ENCODE data around the gene CCDC32. TPM values are rescaled to one million over a fixed set of nuclear protein-coding genes. Genes with fewer than 3 reads are reported as not detected.

The CCDC32 gene
- total and polyA plus RNA-seq, 2 of the 13 experiments (the other 11 are each of a cell fraction or from before 2014, with no cell fraction given), result 10.8 to 23.2 TPM

DNA sequence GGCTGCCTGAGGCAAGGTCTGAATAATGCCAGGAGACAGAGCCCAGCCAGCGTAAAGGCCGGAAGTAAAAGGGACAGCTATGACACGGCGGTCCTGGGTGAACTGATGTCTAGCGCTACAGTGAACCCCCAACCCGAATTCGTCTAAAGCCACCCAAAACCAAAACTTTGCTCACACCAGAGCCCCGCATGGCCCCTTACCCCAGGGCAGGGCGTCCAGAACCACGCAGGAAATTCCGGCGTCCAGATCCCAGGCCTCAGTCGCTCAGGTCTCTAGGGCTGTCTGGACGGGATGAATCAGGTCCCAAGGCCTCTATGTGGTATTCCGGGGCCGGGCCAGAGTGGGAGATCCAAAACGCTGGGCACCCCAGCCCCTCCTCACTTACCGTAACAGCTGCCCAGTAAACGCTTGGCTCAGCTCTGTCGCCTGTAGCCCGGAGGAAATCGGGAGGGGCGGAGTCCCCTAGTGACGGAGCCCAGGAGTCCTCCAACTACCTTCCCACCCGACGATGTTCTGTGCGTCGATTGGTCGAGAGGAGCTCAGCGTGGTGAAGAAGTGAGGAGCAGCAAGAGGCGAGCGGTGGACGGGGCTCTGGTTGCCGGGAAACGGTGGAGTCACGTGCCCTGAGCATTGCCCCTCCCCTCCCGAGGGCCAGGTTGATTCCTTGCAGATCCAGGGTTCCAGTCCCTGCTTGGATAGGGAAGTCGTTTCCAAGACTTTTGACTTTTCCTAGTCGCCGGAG lies at the start of gene CCDC32 (continued):
- no peak for TF ChIP-seq FOXA3 (CRISPR knock-in tag; IDR thresholded peaks at IDR 0.05)
- TF ChIP-seq PAWR (CRISPR knock-in tag; IDR thresholded peaks at IDR 0.05; ENCODE audit: borderline replicate concordance), result no peak
- TF ChIP-seq GZF1 (CRISPR knock-in tag; IDR thresholded peaks at IDR 0.05), result no peak
- no peak for TF ChIP-seq SKI (IDR thresholded peaks at IDR 0.05; ENCODE audit: partially characterized antibody)
- TF ChIP-seq KLF9 (CRISPR knock-in tag; IDR thresholded peaks at IDR 0.05; ENCODE audit: low read depth), result no peak
- TF ChIP-seq PCBP1 (IDR thresholded peaks at IDR 0.05; ENCODE audit: borderline replicate concordance, low read depth, low read length), result 0 out of 2 replicates have a peak, but pooled peaks have one; percentile 39
- TF ChIP-seq, protein P1, sequence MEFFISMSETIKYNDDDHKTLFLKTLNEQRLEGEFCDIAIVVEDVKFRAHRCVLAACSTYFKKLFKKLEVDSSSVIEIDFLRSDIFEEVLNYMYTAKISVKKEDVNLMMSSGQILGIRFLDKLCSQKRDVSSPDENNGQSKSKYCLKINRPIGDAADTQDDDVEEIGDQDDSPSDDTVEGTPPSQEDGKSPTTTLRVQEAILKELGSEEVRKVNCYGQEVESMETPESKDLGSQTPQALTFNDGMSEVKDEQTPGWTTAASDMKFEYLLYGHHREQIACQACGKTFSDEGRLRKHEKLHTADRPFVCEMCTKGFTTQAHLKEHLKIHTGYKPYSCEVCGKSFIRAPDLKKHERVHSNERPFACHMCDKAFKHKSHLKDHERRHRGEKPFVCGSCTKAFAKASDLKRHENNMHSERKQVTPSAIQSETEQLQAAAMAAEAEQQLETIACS (CRISPR knock-in tag; IDR thresholded peaks at IDR 0.05), result no peak
- TF ChIP-seq, protein P2, sequence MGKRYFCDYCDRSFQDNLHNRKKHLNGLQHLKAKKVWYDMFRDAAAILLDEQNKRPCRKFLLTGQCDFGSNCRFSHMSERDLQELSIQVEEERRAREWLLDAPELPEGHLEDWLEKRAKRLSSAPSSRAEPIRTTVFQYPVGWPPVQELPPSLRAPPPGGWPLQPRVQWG (CRISPR knock-in tag; IDR thresholded peaks at IDR 0.05; ENCODE audit: borderline replicate concordance, low read depth), result no peak
- TF ChIP-seq CREB1 (IDR thresholded peaks at IDR 0.05), result peak; percentile 76
- TF ChIP-seq CREB1 (CRISPR knock-in tag; IDR thresholded peaks at IDR 0.05), result peak; percentile 89
- TF ChIP-seq, protein P3, sequence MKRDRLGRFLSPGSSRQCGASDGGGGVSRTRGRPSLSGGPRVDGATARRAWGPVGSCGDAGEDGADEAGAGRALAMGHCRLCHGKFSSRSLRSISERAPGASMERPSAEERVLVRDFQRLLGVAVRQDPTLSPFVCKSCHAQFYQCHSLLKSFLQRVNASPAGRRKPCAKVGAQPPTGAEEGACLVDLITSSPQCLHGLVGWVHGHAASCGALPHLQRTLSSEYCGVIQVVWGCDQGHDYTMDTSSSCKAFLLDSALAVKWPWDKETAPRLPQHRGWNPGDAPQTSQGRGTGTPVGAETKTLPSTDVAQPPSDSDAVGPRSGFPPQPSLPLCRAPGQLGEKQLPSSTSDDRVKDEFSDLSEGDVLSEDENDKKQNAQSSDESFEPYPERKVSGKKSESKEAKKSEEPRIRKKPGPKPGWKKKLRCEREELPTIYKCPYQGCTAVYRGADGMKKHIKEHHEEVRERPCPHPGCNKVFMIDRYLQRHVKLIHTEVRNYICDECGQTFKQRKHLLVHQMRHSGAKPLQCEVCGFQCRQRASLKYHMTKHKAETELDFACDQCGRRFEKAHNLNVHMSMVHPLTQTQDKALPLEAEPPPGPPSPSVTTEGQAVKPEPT (CRISPR knock-in tag; IDR thresholded peaks at IDR 0.05; ENCODE audit: low read depth), result 0 out of 2 replicates have a peak, but pooled peaks have one; percentile 33
- no peak for TF ChIP-seq ZNF251 (CRISPR knock-in tag; IDR thresholded peaks at IDR 0.05)
- TF ChIP-seq, protein P4, sequence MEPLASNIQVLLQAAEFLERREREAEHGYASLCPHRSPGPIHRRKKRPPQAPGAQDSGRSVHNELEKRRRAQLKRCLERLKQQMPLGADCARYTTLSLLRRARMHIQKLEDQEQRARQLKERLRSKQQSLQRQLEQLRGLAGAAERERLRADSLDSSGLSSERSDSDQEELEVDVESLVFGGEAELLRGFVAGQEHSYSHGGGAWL (CRISPR knock-in tag; IDR thresholded peaks at IDR 0.05), result 0 out of 2 replicates have a peak, but pooled peaks have one; percentile 33
- TF ChIP-seq ETV5 (CRISPR knock-in tag; IDR thresholded peaks at IDR 0.05; ENCODE audit: borderline replicate concordance), result peak; percentile 53
- 0 out of 2 replicates have a peak, but pooled peaks have one; percentile 20 for TF ChIP-seq ZSCAN21 (CRISPR knock-in tag; IDR thresholded peaks at IDR 0.05; ENCODE audit: borderline replicate concordance)
- no peak for TF ChIP-seq ZFAT (CRISPR knock-in tag; conservative IDR thresholded peaks at IDR 0.05)
- TF ChIP-seq ZNF274 (CRISPR knock-in tag; IDR thresholded peaks at IDR 0.05), result no peak
- TF ChIP-seq ZNF382 (CRISPR knock-in tag; IDR thresholded peaks at IDR 0.05; ENCODE audit: borderline replicate concordance), result no peak
- TF ChIP-seq, protein P5, sequence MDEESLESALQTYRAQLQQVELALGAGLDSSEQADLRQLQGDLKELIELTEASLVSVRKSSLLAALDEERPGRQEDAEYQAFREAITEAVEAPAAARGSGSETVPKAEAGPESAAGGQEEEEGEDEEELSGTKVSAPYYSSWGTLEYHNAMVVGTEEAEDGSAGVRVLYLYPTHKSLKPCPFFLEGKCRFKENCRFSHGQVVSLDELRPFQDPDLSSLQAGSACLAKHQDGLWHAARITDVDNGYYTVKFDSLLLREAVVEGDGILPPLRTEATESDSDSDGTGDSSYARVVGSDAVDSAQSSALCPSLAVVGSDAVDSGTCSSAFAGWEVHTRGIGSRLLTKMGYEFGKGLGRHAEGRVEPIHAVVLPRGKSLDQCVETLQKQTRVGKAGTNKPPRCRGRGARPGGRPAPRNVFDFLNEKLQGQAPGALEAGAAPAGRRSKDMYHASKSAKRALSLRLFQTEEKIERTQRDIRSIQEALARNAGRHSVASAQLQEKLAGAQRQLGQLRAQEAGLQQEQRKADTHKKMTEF (CRISPR knock-in tag; IDR thresholded peaks at IDR 0.05), result 0 out of 2 replicates have a peak, but pooled peaks have one; percentile 40
- no peak for TF ChIP-seq ONECUT2 (CRISPR knock-in tag; IDR thresholded peaks at IDR 0.05)
- TF ChIP-seq, protein P6, sequence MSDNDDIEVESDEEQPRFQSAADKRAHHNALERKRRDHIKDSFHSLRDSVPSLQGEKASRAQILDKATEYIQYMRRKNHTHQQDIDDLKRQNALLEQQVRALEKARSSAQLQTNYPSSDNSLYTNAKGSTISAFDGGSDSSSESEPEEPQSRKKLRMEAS (IDR thresholded peaks at IDR 0.05), result peak; percentile 89
- peak; percentile 41; the same call in 1 of the 2 replicates for TF ChIP-seq ERF (CRISPR knock-in tag; IDR thresholded peaks at IDR 0.05)
- peak; percentile 74 for TF ChIP-seq SALL1 (CRISPR knock-in tag; IDR thresholded peaks at IDR 0.05)
- no peak for TF ChIP-seq EP300 (IDR thresholded peaks at IDR 0.05; ENCODE audit: low read depth in 2 of 2, low read length in 2 of 2)
- no peak for TF ChIP-seq EP300 (CRISPR knock-in tag; IDR thresholded peaks at IDR 0.05; ENCODE audit: borderline replicate concordance)
- peak; percentile 81 for TF ChIP-seq RFX5 (IDR thresholded peaks at IDR 0.05; ENCODE audit: low read depth, low read length)
